Neural progenitor cell (in vitro differentiated cells): Measurements from ENCODE around the gene IL20RA. TPM values are rescaled to one million over a fixed set of nuclear protein-coding genes. Genes with fewer than 3 reads are reported as not detected.

ENCODE experiments used
- DNase-seq: peaks from one replicate; pipeline ENCODE4 v3.0.0-alpha.2; 2016; ENCODE audit warnings: low spot score
- H2AFZ ChIP-seq: fragments of 200-600 bp; sonication (generic); replicated peaks from 2 replicates; pipeline ENCODE4 v1.6.1; 2016; ENCODE audit warnings: antibody characterized with exemption
- H3F3A ChIP-seq: fragments of 200-600 bp; sonication (generic); 2 replicates; pipeline ENCODE4 v1.6.1; 2016; ENCODE audit warnings: antibody characterized with exemption, low read depth
- H3K27ac ChIP-seq: fragments of 200-600 bp; sonication (generic); 2 replicates; pipeline ENCODE4 v1.5.1; 2016; ENCODE audit warnings: mild to moderate bottlenecking
- H3K27me3 ChIP-seq: fragments of 200-600 bp; sonication (generic); 2 replicates; pipeline ENCODE4 v1.6.1; 2016; ENCODE audit warnings: mild to moderate bottlenecking, moderate library complexity
- H3K36me3 ChIP-seq: fragments of 200-600 bp; sonication (generic); 2 replicates; pipeline ENCODE4 v1.5.1; 2016
- H3K4me1 ChIP-seq: fragments of 200-600 bp; sonication (generic); 2 replicates; pipeline ENCODE4 v1.6.1; 2016; ENCODE audit warnings: mixed run types
- H3K4me2 ChIP-seq: fragments of 200-600 bp; sonication (generic); 2 replicates; pipeline ENCODE4 v1.6.1; 2016
- H3K4me3 ChIP-seq: fragments of 200-600 bp; sonication (generic); 2 replicates; pipeline ENCODE4 v1.5.1; 2016
- H3K79me2 ChIP-seq: fragments of 200-600 bp; sonication (generic); 2 replicates; pipeline ENCODE4 v1.6.1; 2016; ENCODE audit warnings: low read depth
- H3K9ac ChIP-seq: fragments of 200-600 bp; sonication (generic); 2 replicates; pipeline ENCODE4 v1.6.1; 2016
- H3K9me3 ChIP-seq: fragments of 200-600 bp; sonication (generic); 2 replicates; pipeline ENCODE4 v1.5.1; 2016; ENCODE audit warnings: low read depth
- H4K20me1 ChIP-seq: fragments of 200-600 bp; sonication (generic); 2 replicates; pipeline ENCODE4 v1.6.1; 2016; ENCODE audit warnings: low read depth
- H3K27ac Mint-ChIP-seq: 3 replicates; pipeline ENCODE4 v1.8.0; 2021; ENCODE audit warnings: mixed read lengths
- H3K27me3 Mint-ChIP-seq: 2 replicates; pipeline ENCODE4 v1.8.0; 2022; ENCODE audit warnings: low read depth, mild to moderate bottlenecking, inconsistent platforms, moderate library complexity, mixed read lengths; ENCODE audit not compliant: insufficient read depth
- H3K36me3 Mint-ChIP-seq: 3 replicates; pipeline ENCODE4 v1.8.0; 2021; ENCODE audit warnings: mixed read lengths
- H3K4me1 Mint-ChIP-seq: 3 replicates; pipeline ENCODE4 v1.8.0; 2021; ENCODE audit warnings: mixed read lengths
- H3K4me3 Mint-ChIP-seq: 3 replicates; pipeline ENCODE4 v1.8.0; 2021; ENCODE audit warnings: mild to moderate bottlenecking, moderate library complexity, mixed read lengths
- H3K9me3 Mint-ChIP-seq: 3 replicates; pipeline ENCODE4 v1.8.0; 2020; ENCODE audit warnings: mixed read lengths
- EZH2 ChIP-seq: fragments of 200-600 bp; sonication (generic); IDR thresholded peaks from 2 replicates; pipeline ENCODE4 v1.6.1; 2017; ENCODE audit warnings: antibody characterized with exemption, mild to moderate bottlenecking, moderate library complexity
- EZH2phosphoT487 ChIP-seq: fragments of 200-600 bp; sonication (generic); IDR thresholded peaks from 2 replicates; pipeline ENCODE4 v1.6.1; 2017; ENCODE audit warnings: antibody characterized with exemption
- total RNA-seq: library from RNA; depleted of rRNA; stranded (reverse); fragments of >200 nt; gene quantifications from 2 replicates; pipeline ENCODE4 v1.2.3, GENCODE V29; 2015; ENCODE audit warnings: low replicate concordance
- TF ChIP-seq, protein P1 (sequence below): fragments of 200-600 bp; sonication (generic); IDR thresholded peaks from 2 replicates; pipeline ENCODE4 v1.5.1; 2017; ENCODE audit warnings: antibody characterized with exemption, mild to moderate bottlenecking

The IL20RA gene
- total RNA-seq, 1 donor from 2014 or later: not detected

DNA sequence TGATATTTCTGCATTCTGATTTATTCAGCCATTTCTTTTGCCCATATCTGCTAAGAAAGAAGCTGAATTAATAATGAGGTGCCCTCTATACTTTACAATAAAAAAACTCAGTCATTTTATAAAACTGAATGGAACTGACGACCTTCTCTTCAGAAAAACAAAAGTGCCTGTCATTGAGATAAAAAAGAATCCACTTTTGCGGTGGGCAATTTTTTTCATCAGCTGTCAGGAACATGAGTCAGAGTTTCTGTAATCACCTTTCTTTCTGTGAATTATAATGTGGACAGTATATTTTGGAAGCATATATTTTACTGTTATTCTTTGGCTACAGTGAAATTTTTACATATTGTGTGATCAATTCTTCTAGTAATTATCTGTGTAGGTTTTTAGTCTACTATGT is 33.4 kb downstream of the IL20RA start:
- H3K9me3 Mint-ChIP-seq: no peaks in the 10 kb centered on the region
- Histone ChIP-seq H2AFZ (no peak overlapping the region), H3F3A (no peaks in the 10 kb centered on the region), H3K79me2 (no peaks in the 10 kb centered on the region), H3K4me3 (no peak overlapping the region), H3K9ac (no peak overlapping the region), H3K9me3 (no peaks in the 10 kb centered on the region), H3K27ac (no peak overlapping the region), H3K4me2 (no peak overlapping the region), H3K36me3 (no peaks in the 10 kb centered on the region), H3K27me3 (no peaks in the 10 kb centered on the region), H3K4me1 (no peaks in the 10 kb centered on the region), H4K20me1 (no peaks in the 10 kb centered on the region)
- peaks cover 4% of the 10 kb centered on the region for H3K27me3 Mint-ChIP-seq
- no peak for DNase-seq
- no peaks in the 10 kb centered on the region for H3K36me3 Mint-ChIP-seq
- no peak overlapping the region for H3K27ac Mint-ChIP-seq
- no peaks in the 10 kb centered on the region for H3K4me1 Mint-ChIP-seq
- no peak overlapping the region for H3K4me3 Mint-ChIP-seq
- TF ChIP-seq, protein P1, sequence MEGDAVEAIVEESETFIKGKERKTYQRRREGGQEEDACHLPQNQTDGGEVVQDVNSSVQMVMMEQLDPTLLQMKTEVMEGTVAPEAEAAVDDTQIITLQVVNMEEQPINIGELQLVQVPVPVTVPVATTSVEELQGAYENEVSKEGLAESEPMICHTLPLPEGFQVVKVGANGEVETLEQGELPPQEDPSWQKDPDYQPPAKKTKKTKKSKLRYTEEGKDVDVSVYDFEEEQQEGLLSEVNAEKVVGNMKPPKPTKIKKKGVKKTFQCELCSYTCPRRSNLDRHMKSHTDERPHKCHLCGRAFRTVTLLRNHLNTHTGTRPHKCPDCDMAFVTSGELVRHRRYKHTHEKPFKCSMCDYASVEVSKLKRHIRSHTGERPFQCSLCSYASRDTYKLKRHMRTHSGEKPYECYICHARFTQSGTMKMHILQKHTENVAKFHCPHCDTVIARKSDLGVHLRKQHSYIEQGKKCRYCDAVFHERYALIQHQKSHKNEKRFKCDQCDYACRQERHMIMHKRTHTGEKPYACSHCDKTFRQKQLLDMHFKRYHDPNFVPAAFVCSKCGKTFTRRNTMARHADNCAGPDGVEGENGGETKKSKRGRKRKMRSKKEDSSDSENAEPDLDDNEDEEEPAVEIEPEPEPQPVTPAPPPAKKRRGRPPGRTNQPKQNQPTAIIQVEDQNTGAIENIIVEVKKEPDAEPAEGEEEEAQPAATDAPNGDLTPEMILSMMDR: no peak
- TF ChIP-seq EZH2phosphoT487 (no peak), EZH2 (no peak)

DNA sequence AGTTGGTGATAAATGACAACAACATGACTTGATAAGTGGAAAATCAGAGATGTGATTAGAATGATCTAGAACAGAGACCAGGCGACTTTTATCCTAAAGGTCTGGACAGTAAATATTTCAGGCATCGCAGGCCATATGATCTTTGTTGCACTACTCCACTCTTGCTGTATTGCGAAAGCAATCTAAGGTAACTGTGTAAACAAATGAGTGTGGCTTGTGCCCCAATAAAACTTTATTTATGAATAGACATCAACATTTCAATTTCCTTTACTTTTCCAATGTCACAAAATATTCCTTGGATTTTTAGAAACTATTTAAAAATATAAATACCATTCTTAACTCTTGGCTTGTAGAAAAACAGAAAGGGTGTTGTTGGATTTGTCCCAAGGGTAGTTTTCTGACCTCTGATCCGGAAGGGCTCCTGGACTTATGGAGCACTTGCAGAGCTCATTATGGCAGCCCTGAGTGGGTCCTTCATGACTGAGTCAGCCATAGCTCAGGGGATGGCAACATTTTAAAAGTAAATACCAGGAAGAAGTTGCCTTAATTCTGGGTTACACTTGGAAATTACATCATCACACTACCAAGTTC is 34.5 kb downstream of the IL20RA start:
- Histone ChIP-seq H3K4me3 (no peak overlapping the region), H3K79me2 (no peaks in the 10 kb centered on the region), H3F3A (no peaks in the 10 kb centered on the region), H3K4me2 (no peak overlapping the region), H3K27me3 (no peaks in the 10 kb centered on the region), H3K36me3 (no peaks in the 10 kb centered on the region), H3K4me1 (no peaks in the 10 kb centered on the region), H4K20me1 (no peaks in the 10 kb centered on the region), H3K9ac (no peak overlapping the region), H3K9me3 (no peaks in the 10 kb centered on the region), H3K27ac (no peak overlapping the region), H2AFZ (no peak overlapping the region)
- H3K36me3 Mint-ChIP-seq: no peaks in the 10 kb centered on the region
- no peak overlapping the region for H3K4me3 Mint-ChIP-seq
- H3K4me1 Mint-ChIP-seq: no peaks in the 10 kb centered on the region
- no peak for TF ChIP-seq EZH2phosphoT487
- no peak for TF ChIP-seq EZH2
- TF ChIP-seq, protein P1: no peak
- no peaks in the 10 kb centered on the region for H3K9me3 Mint-ChIP-seq
- H3K27ac Mint-ChIP-seq: no peak overlapping the region
- H3K27me3 Mint-ChIP-seq: peaks cover 4% of the 10 kb centered on the region
- DNase-seq: no peak

DNA sequence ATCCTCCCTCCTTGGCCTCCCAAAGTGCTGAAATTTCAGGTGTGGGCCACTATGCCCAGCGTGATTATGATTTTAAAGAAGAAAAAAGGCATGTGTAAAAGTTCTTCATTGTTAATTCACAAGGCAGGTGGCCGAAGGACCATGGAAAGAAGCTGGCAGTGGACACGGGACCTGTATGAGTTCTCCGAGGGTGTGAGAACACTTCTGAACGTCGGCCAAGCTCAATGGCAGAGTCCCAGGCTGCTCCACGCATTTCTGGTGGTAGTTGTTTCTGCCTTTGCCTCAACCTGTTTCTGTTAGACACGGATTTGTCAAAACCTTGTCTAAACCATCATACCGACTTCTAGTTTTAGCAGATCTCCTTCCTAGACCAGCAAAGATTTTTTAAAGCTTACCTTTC is 36.6 kb downstream of the IL20RA start:
- Histone ChIP-seq H3K9ac (no peak overlapping the region), H3K27me3 (no peaks in the 10 kb centered on the region), H3K4me1 (no peaks in the 10 kb centered on the region), H3K36me3 (no peaks in the 10 kb centered on the region), H4K20me1 (no peaks in the 10 kb centered on the region), H3K27ac (no peak overlapping the region), H3K4me2 (no peak overlapping the region), H2AFZ (no peak overlapping the region), H3K9me3 (no peaks in the 10 kb centered on the region), H3K79me2 (no peaks in the 10 kb centered on the region), H3F3A (no peaks in the 10 kb centered on the region), H3K4me3 (no peak overlapping the region)
- H3K4me1 Mint-ChIP-seq: no peaks in the 10 kb centered on the region
- H3K27ac Mint-ChIP-seq: no peak overlapping the region
- H3K9me3 Mint-ChIP-seq: no peaks in the 10 kb centered on the region
- DNase-seq: no peak
- no peak overlapping the region for H3K4me3 Mint-ChIP-seq
- TF ChIP-seq EZH2phosphoT487 (no peak), EZH2 (no peak)
- TF ChIP-seq, protein P1: no peak
- no peaks in the 10 kb centered on the region for H3K36me3 Mint-ChIP-seq
- peaks cover 4% of the 10 kb centered on the region for H3K27me3 Mint-ChIP-seq
